ENCODE results near the gene UBE2D4. TPM values are rescaled to one million over a fixed set of nuclear protein-coding genes. Genes with fewer than 3 reads are reported as not detected.

The UBE2D4 gene
- total RNA-seq, 1 experiment from 2014 or later: 6.4 TPM

DNA sequence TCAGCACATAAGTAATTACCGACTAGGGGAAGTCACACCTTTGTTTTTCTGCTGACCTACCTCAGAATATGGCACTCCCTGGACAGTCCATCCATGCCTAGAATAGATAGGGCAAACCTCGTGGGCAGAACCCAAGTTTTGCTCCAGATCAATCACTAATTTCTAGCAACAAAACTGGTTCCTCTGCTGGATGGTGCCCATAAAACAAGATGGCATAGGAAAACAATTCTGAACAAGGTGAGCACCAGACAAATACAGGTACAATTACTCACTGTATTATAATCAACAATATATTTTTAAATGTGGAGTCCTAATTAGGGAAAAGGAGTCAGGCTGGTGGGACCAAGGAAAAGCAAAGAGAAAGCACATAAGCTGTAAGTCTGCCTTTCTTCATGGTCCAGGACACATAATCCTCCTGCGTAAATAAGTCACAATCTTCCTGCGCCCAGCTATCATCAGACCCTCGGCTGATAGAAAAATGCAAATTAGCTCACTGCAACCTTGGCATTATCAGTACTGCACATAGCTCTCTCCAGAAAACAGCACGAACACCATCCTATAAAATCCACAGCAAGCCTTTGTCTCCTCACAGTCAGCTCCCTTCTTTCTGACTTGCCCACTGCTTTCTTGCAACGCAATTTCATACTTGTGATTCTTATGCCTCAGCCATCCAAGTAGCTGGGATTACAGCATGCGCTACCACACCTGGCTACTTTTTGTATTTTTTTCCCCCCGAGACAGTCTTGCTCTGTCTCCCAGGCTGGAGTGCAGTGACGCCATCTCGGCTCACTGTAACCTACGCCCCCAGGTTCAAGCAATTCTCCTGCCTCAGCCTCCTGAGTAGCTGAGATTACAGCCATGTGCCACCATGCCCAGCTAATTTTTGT, 34.9 kb upstream of the UBE2D4 start:
- Mint-ChIP-seq H3K9me3 (no peaks in the 10 kb centered on the region; a peak in 1 of 5 replicates), H3K4me1 (no peaks in the 10 kb centered on the region), H3K27me3 (ENCODE audit: low read depth) (no peaks in the 10 kb centered on the region), H3K36me3 (ENCODE audit: insufficient read depth in 1 of 3, low read depth in 3 of 3) (peaks cover 0 to 4% (median 0%) of the 10 kb centered on the region in 3 experiments; a peak in 1 of 7 replicates), H3K27ac (peak overlapping the region in 1 of 3 experiments; percentile 41; a peak in 1 of 7 replicates), H3K4me3 (no peak overlapping the region)
- TF ChIP-seq, protein P1, sequence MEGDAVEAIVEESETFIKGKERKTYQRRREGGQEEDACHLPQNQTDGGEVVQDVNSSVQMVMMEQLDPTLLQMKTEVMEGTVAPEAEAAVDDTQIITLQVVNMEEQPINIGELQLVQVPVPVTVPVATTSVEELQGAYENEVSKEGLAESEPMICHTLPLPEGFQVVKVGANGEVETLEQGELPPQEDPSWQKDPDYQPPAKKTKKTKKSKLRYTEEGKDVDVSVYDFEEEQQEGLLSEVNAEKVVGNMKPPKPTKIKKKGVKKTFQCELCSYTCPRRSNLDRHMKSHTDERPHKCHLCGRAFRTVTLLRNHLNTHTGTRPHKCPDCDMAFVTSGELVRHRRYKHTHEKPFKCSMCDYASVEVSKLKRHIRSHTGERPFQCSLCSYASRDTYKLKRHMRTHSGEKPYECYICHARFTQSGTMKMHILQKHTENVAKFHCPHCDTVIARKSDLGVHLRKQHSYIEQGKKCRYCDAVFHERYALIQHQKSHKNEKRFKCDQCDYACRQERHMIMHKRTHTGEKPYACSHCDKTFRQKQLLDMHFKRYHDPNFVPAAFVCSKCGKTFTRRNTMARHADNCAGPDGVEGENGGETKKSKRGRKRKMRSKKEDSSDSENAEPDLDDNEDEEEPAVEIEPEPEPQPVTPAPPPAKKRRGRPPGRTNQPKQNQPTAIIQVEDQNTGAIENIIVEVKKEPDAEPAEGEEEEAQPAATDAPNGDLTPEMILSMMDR (conservative IDR thresholded peaks at IDR 0.05): no peak
- no peak overlapping the region for H4K91ac ChIP-seq (ENCODE audit: insufficient read length, low read depth, low read length)
- no peaks in the 10 kb centered on the region for H4K20me1 ChIP-seq (ENCODE audit: control insufficient read depth, insufficient read depth, insufficient read length)
- no peak overlapping the region for H2BK12ac ChIP-seq (ENCODE audit: insufficient read length, low read depth, low read length)
- H3K79me2 ChIP-seq (ENCODE audit: insufficient read depth, low read length): no peaks in the 10 kb centered on the region
- no peak overlapping the region for H3K14ac ChIP-seq (ENCODE audit: insufficient read depth, low read length)
- no peak overlapping the region for H3K9ac ChIP-seq (ENCODE audit: extremely low read depth, insufficient read length, low read length)
- no peak overlapping the region for H3K18ac ChIP-seq (ENCODE audit: insufficient read length, low read depth, low read length)
- H3K56ac ChIP-seq (ENCODE audit: insufficient read length, low read depth, low read length): no peak overlapping the region
- no peak overlapping the region for H3K23ac ChIP-seq (ENCODE audit: insufficient read length, low read depth, low read length)
- no peaks in the 10 kb centered on the region for H3K23me2 ChIP-seq (ENCODE audit: insufficient read length, low read depth, low read length, poor library complexity, severe bottlenecking)
- no peak overlapping the region for H2BK15ac ChIP-seq (ENCODE audit: low read depth, low read length)
- H3K4me2 ChIP-seq (ENCODE audit: insufficient read depth, insufficient read length, low read length): no peak overlapping the region
- no peaks in the 10 kb centered on the region for H3K4me1 ChIP-seq (ENCODE audit: insufficient read depth, low read length)
- H3K4ac ChIP-seq (ENCODE audit: low read depth, low read length): no peak overlapping the region
- no peak overlapping the region for H2AFZ ChIP-seq (ENCODE audit: low read length)
- H3K27me3 ChIP-seq (ENCODE audit: insufficient read depth, low read length): no peaks in the 10 kb centered on the region
- H3T11ph ChIP-seq (ENCODE audit: low read length): no peak overlapping the region
- no peak overlapping the region for H2BK120ac ChIP-seq (ENCODE audit: low read depth, low read length, poor library complexity, severe bottlenecking)
- no peak overlapping the region for H4K5ac ChIP-seq (ENCODE audit: insufficient read length, low read depth, low read length)
- WGBS (ENCODE audit: extremely low coverage, insufficient read length, low lambda C conversion rate): no CpG with 5 or more reads among the region's 12 CpGs
- no peak overlapping the region for H2AK5ac ChIP-seq (ENCODE audit: insufficient read length, low read length)
- H3K27ac ChIP-seq (ENCODE audit: insufficient read length, low read depth, low read length): no peak overlapping the region
- no peak overlapping the region for H2BK5ac ChIP-seq (ENCODE audit: insufficient read length, low read length)
- no peak overlapping the region for H4K8ac ChIP-seq (replicated peaks; ENCODE audit: insufficient read length, low read depth, low read length)
- no peak overlapping the region for H2BK20ac ChIP-seq (ENCODE audit: low read depth, low read length, poor library complexity, severe bottlenecking)
- no peak for DNase-seq
- no peaks in the 10 kb centered on the region for H3K9me3 ChIP-seq (ENCODE audit: control insufficient read depth, low read depth, low read length)
- no peaks in the 10 kb centered on the region for H3K79me1 ChIP-seq (ENCODE audit: insufficient read depth, low read depth, low read length, poor library complexity, severe bottlenecking)
